Hepatocyte (in vitro differentiated cells): ENCODE results near the gene CARD19.

Source experiments
- CTCF ChIP-seq: fragments of 200-600 bp; sonication (generic); IDR thresholded peaks from 2 replicates; pipeline ENCODE4 v1.5.1; 2016; ENCODE audit warnings: antibody characterized with exemption, mild to moderate bottlenecking; ENCODE audit not compliant: poor library complexity
- EZH2 ChIP-seq: fragments of 200-600 bp; sonication (generic); IDR thresholded peaks from 2 replicates; pipeline ENCODE4 v1.6.1; 2016; ENCODE audit warnings: antibody characterized with exemption, mild to moderate bottlenecking, borderline replicate concordance

- TF ChIP-seq CTCF = no peak
- TF ChIP-seq EZH2 = no peak
Measured at GRCh38 chr9:93093127-93093876, 2.7 kb upstream of the CARD19 start.
